GM12891 (cell line): Measurements from ENCODE around the gene PTPN2.

Source experiments
- PAX5 ChIP-seq: IDR thresholded peaks from 2 replicates; pipeline ENCODE4 v1.6.1; 2011; ENCODE audit warnings: low read length, moderate library complexity, mild to moderate bottlenecking; ENCODE audit not compliant: insufficient read depth, severe bottlenecking
- POLR2A ChIP-seq: IDR thresholded peaks from 2 replicates; pipeline ENCODE4 v1.6.1; 2011; ENCODE audit warnings: low read depth, low read length, control low read depth
- POLR2AphosphoS5 ChIP-seq: IDR thresholded peaks from 2 replicates; pipeline ENCODE4 v1.6.1; 2011; ENCODE audit warnings: low read depth, low read length, control low read depth
- POU2F2 ChIP-seq: IDR thresholded peaks from 2 replicates; pipeline ENCODE4 v1.6.1; 2011; ENCODE audit warnings: low read depth, mild to moderate bottlenecking, control low read depth, low read length, moderate library complexity
- SPI1 ChIP-seq: IDR thresholded peaks from 2 replicates; pipeline ENCODE4 v1.6.1; 2011; ENCODE audit warnings: low read depth, low read length, control low read depth
- TAF1 ChIP-seq: IDR thresholded peaks from 2 replicates; pipeline ENCODE4 v1.6.1; 2011; ENCODE audit warnings: low read depth, low read length, control low read depth

- TF ChIP-seq SPI1 (no peak), POLR2AphosphoS5 (no peak), POLR2A (no peak), TAF1 (no peak), POU2F2 (no peak), PAX5 (no peak)
These were observed 64.7 kb downstream of the PTPN2 start for GRCh38 chr18:12819322-12819721.
